ENCODE data around the gene KMO.

KMO gene

GRCh38 chr1:241636291-241636690, 104.1 kb downstream of the KMO start:
- ChIA-PET POLR2A (interaction anchor here (0.6 kb wide), 2 partner anchors 10 to 212 kb away, joined by 3 read pairs; partner anchors contain the start of gene EXO1), CTCF (interaction anchor here (1.5 kb wide), 1 partner anchor 9 kb away, joined by 5 read pairs; no protein-coding TSS in a partner anchor)
- no peak for DNase-seq (ENCODE audit: extremely low spot score)

DNA sequence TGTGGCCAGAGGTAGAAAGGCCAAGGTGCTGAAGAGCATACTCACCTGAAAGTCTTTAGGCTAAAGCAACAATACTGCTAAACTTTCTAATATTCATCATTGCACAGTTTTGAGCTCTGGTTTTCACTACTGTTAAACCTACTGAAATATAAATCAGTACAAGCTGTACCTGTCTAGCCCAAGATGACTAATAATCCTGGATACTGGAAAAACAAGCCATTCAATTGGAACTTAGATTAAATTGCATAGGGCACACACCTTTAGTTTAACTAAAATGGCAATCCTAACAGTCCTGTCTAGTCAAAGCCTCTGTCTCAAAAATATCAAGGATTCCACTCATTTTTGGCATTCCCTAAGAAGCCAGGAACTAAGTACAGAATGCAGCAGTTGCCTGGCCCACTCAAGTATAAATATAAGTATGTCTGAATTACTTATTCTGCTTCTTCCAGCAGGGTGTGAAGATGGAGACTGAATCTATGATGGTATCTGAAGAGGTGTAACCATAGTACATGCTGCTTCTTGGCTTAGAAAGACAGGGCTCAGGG, 104.9 kb downstream of the KMO start:
- CTCF ChIA-PET = interaction anchor here (1.1 to 1.5 kb wide), 2 partner anchors 10 to 11 kb away, joined by 5 to 6 read pairs; no protein-coding TSS in a partner anchor
- TF ChIP-seq HDGF (IDR thresholded peaks at IDR 0.05; ENCODE audit: borderline replicate concordance) = 0 out of 2 replicates have a peak, but pooled peaks have one; percentile 37
- no peak for TF ChIP-seq SP1 (IDR thresholded peaks at IDR 0.05)
- DNase-seq (ENCODE audit: extremely low spot score) = no peak
- POLR2A ChIA-PET = interaction anchor here (0.6 kb wide), 1 partner anchor 11 kb away, joined by 3 read pairs; no protein-coding TSS in a partner anchor

More at GRCh38 chr1:241636291-241636690, 104.1 kb downstream of the KMO start:
- TF ChIP-seq FOXM1 (IDR thresholded peaks at IDR 0.05; ENCODE audit: borderline replicate concordance) = no peak
- no peak for TF ChIP-seq BHLHE40 (IDR thresholded peaks at IDR 0.05; ENCODE audit: borderline replicate concordance)
- TF ChIP-seq SP1 (IDR thresholded peaks at IDR 0.05) = no peak
- no peak for TF ChIP-seq ELF4 (IDR thresholded peaks at IDR 0.05)
- TF ChIP-seq L3MBTL2 (conservative IDR thresholded peaks at IDR 0.05) = no peak
- TF ChIP-seq FOXA1 (IDR thresholded peaks at IDR 0.05) = no peak
- no peak for TF ChIP-seq ZNF384 (IDR thresholded peaks at IDR 0.05)
- TF ChIP-seq NFRKB (IDR thresholded peaks at IDR 0.05) = no peak
- TF ChIP-seq SUZ12 (IDR thresholded peaks at IDR 0.05) = no peak
- TF ChIP-seq ARNT (IDR thresholded peaks at IDR 0.05) = no peak
- no peak for TF ChIP-seq FOXK2 (IDR thresholded peaks at IDR 0.05)
- no peak for TF ChIP-seq TARDBP (IDR thresholded peaks at IDR 0.05)
- no peak for TF ChIP-seq HDGF (IDR thresholded peaks at IDR 0.05; ENCODE audit: borderline replicate concordance)
- TF ChIP-seq, protein P1, sequence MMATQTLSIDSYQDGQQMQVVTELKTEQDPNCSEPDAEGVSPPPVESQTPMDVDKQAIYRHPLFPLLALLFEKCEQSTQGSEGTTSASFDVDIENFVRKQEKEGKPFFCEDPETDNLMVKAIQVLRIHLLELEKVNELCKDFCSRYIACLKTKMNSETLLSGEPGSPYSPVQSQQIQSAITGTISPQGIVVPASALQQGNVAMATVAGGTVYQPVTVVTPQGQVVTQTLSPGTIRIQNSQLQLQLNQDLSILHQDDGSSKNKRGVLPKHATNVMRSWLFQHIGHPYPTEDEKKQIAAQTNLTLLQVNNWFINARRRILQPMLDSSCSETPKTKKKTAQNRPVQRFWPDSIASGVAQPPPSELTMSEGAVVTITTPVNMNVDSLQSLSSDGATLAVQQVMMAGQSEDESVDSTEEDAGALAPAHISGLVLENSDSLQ (IDR thresholded peaks at IDR 0.05) = no peak
- no peak for TF ChIP-seq LEF1 (IDR thresholded peaks at IDR 0.05; ENCODE audit: borderline replicate concordance)
- no peak for TF ChIP-seq CTBP1 (IDR thresholded peaks at IDR 0.05; ENCODE audit: borderline replicate concordance)

GRCh38 chr1:241637604-241638003, 105.4 kb downstream of the KMO start:
- no peak for DNase-seq (ENCODE audit: extremely low spot score)
- CTCF ChIA-PET = interaction anchor here (0.9 to 1.1 kb wide), 2 partner anchors 10 to 12 kb away, joined by 4 to 6 read pairs; no protein-coding TSS in a partner anchor
- POLR2A ChIA-PET = no interaction called here
- TF ChIP-seq BHLHE40 (IDR thresholded peaks at IDR 0.05; ENCODE audit: borderline replicate concordance) = no peak
- TF ChIP-seq ZNF384 (IDR thresholded peaks at IDR 0.05) = no peak
- TF ChIP-seq, protein P1 (IDR thresholded peaks at IDR 0.05) = no peak
- TF ChIP-seq LEF1 (IDR thresholded peaks at IDR 0.05; ENCODE audit: borderline replicate concordance) = no peak
- TF ChIP-seq CTBP1 (IDR thresholded peaks at IDR 0.05; ENCODE audit: borderline replicate concordance) = no peak
- TF ChIP-seq HDGF (IDR thresholded peaks at IDR 0.05; ENCODE audit: borderline replicate concordance) = no peak
- TF ChIP-seq ARNT (IDR thresholded peaks at IDR 0.05) = no peak
- TF ChIP-seq TARDBP (IDR thresholded peaks at IDR 0.05) = no peak
- TF ChIP-seq SUZ12 (IDR thresholded peaks at IDR 0.05) = no peak
- no peak for TF ChIP-seq SP1 (IDR thresholded peaks at IDR 0.05)
- TF ChIP-seq FOXM1 (IDR thresholded peaks at IDR 0.05; ENCODE audit: borderline replicate concordance) = no peak
- no peak for TF ChIP-seq FOXA1 (IDR thresholded peaks at IDR 0.05)
- no peak for TF ChIP-seq L3MBTL2 (conservative IDR thresholded peaks at IDR 0.05)
- TF ChIP-seq NFRKB (IDR thresholded peaks at IDR 0.05) = no peak
- no peak for TF ChIP-seq FOXK2 (IDR thresholded peaks at IDR 0.05)
- TF ChIP-seq ELF4 (IDR thresholded peaks at IDR 0.05) = no peak

DNA sequence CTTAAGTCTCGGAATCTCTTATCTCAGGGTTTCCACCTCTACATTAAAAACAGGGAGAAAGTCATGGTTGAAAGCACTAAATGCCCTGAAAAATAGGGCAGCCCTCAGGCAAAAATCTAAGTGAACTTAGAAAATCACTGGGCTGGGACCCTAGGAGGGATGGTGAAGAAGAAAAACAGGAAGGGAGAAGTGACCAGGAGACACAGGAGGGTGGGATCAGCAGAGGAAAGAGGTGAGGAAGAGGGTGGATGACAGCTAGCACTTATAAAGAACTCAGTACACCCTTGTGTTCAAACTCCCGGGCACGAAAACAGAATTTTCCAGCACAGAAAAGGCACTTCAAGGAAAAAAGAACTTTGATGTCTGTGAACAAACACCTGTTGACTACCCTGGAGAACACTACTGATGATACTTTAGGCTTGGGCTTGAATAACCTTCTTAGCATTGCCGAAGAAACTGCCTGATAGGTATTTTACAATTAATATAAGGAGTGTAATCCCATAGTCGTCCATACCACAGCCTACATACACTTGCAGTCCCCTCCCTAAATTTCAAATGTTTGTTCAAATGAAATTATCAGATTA, 106.0 kb downstream of the KMO start:
- DNase-seq (ENCODE audit: extremely low spot score) = no peak
- POLR2A ChIA-PET = interaction anchor here (1.0 to 1.5 kb wide), 2 partner anchors 204 to 210 kb away, joined by 3 to 4 read pairs; partner anchors contain the start of gene EXO1
- CTCF ChIA-PET = interaction anchor here (0.9 to 1.1 kb wide), 2 partner anchors 11 to 12 kb away, joined by 4 to 6 read pairs; no protein-coding TSS in a partner anchor
- TF ChIP-seq NFRKB (IDR thresholded peaks at IDR 0.05) (no peak), FOXK2 (IDR thresholded peaks at IDR 0.05) (no peak), LEF1 (IDR thresholded peaks at IDR 0.05; ENCODE audit: borderline replicate concordance) (no peak), FOXA1 (IDR thresholded peaks at IDR 0.05) (no peak), ZNF384 (IDR thresholded peaks at IDR 0.05) (no peak), BHLHE40 (IDR thresholded peaks at IDR 0.05; ENCODE audit: borderline replicate concordance) (no peak), TARDBP (IDR thresholded peaks at IDR 0.05) (no peak), HDGF (IDR thresholded peaks at IDR 0.05; ENCODE audit: borderline replicate concordance) (no peak), ARNT (IDR thresholded peaks at IDR 0.05) (no peak), SP1 (IDR thresholded peaks at IDR 0.05) (no peak), L3MBTL2 (conservative IDR thresholded peaks at IDR 0.05) (no peak), FOXM1 (IDR thresholded peaks at IDR 0.05; ENCODE audit: borderline replicate concordance) (no peak), CTBP1 (IDR thresholded peaks at IDR 0.05; ENCODE audit: borderline replicate concordance) (no peak), ELF4 (IDR thresholded peaks at IDR 0.05) (no peak), SUZ12 (IDR thresholded peaks at IDR 0.05) (no peak)

DNA sequence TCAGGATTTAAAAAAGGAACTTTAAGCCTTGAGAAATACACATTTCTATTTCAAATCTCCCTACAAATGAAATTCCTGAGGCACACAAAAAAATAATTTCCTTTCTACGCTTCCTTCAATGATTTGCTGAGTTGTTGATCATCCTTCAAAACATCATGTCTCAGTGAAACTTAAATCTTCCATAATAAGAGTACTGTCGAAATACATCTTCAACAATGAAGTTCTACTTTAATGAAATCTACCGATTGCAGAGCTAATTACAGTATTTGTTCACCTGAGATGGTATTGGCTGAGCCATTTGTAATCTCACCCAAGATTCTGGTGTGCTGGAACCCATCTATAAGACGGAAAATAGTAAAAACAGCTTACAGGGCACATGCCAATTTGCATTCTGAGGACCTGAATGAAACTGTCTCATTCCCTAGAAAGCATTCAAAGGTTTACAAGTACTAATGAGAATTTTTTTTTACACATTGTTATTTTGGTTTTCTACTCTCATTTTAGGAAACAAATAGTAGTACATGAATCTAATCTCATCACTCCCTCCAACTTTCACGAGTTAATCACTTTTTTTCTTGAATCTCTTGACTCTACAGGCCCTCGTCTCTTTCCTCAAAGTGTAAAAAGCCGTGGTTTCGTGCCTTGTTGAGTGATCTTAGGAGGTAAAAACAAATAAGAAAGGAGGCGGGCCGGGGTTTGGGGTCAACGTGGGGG, 106.9 kb downstream of the KMO start:
- DNase-seq (ENCODE audit: extremely low spot score) = no peak
- TF ChIP-seq, protein P1 (IDR thresholded peaks at IDR 0.05) = no peak
- TF ChIP-seq L3MBTL2 (conservative IDR thresholded peaks at IDR 0.05) = peak; percentile 76
- TF ChIP-seq ZNF384 (IDR thresholded peaks at IDR 0.05) = no peak
- CTCF ChIA-PET = no interaction called here
- POLR2A ChIA-PET = interaction anchor here (1.0 to 1.5 kb wide), 2 partner anchors 203 to 209 kb away, joined by 3 to 4 read pairs; partner anchors contain the start of gene EXO1
